Measurements from ENCODE around the gene PTDSS2. TPM values are rescaled to one million over a fixed set of nuclear protein-coding genes. Genes with fewer than 3 reads are reported as not detected.

PTDSS2 gene
- total and polyA plus RNA-seq, 9 of the 15 experiments (the other 6 are each of a cell fraction or from before 2014, with no cell fraction given): 0.45 to 53.9 (median 17.2) TPM

- TF ChIP-seq ZNF707 (CRISPR knock-in tag; conservative IDR thresholded peaks at IDR 0.05): no peak
- no peak for TF ChIP-seq RBM17 (IDR thresholded peaks at IDR 0.05; ENCODE audit: borderline replicate concordance, low read depth, low read length)
- no peak for TF ChIP-seq ZNF134 (CRISPR knock-in tag; conservative IDR thresholded peaks at IDR 0.05)
- no peak; a peak in 1 of 4 replicates for TF ChIP-seq NRF1 (conservative IDR thresholded peaks at IDR 0.05 in 1 of 2, IDR thresholded peaks at IDR 0.05 in 1 of 2)
- TF ChIP-seq MAX (CRISPR knock-in tag; IDR thresholded peaks at IDR 0.05): peak; percentile 61
- peak; percentile 46; the same call in 1 of the 2 replicates for TF ChIP-seq KLF6 (CRISPR knock-in tag; IDR thresholded peaks at IDR 0.05; ENCODE audit: borderline replicate concordance)
- TF ChIP-seq GTF2A2 (tag; IDR thresholded peaks at IDR 0.05): no peak
- no peak for TF ChIP-seq ATF1 (CRISPR knock-in tag; IDR thresholded peaks at IDR 0.05)
- TF ChIP-seq ATF1 (tag; IDR thresholded peaks at IDR 0.05): peak; percentile 49
- no peak for TF ChIP-seq ZNF507 (tag; conservative IDR thresholded peaks at IDR 0.05)
- peak; percentile 51; the same call in 1 of the 2 replicates for TF ChIP-seq POLR2A (conservative IDR thresholded peaks at IDR 0.05)
- 0 out of 2 replicates have a peak, but pooled peaks have one; percentile 3 for TF ChIP-seq BHLHE40 (IDR thresholded peaks at IDR 0.05; ENCODE audit: low read length)
- no peak for TF ChIP-seq ARHGAP35 (IDR thresholded peaks at IDR 0.05; ENCODE audit: partially characterized antibody)
- no peak for TF ChIP-seq ZFP1 (CRISPR knock-in tag; IDR thresholded peaks at IDR 0.05)
- TF ChIP-seq RB1 (IDR thresholded peaks at IDR 0.05; ENCODE audit: low read depth): peak; percentile 60
- TF ChIP-seq RBBP5 (IDR thresholded peaks at IDR 0.05; ENCODE audit: borderline replicate concordance, insufficient read depth, low read length, poor library complexity, severe bottlenecking): peak; percentile 78
- TF ChIP-seq ZNF830 (CRISPR knock-in tag; IDR thresholded peaks at IDR 0.05): no peak
- no peak for TF ChIP-seq ZNF212 (CRISPR knock-in tag; IDR thresholded peaks at IDR 0.05)
- TF ChIP-seq, protein P1, sequence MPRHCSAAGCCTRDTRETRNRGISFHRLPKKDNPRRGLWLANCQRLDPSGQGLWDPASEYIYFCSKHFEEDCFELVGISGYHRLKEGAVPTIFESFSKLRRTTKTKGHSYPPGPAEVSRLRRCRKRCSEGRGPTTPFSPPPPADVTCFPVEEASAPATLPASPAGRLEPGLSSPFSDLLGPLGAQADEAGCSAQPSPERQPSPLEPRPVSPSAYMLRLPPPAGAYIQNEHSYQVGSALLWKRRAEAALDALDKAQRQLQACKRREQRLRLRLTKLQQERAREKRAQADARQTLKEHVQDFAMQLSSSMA (CRISPR knock-in tag; IDR thresholded peaks at IDR 0.05): no peak
- TF ChIP-seq CREB1 (IDR thresholded peaks at IDR 0.05): no peak
- peak; percentile 56; the same call in 1 of the 2 replicates for TF ChIP-seq CREB1 (CRISPR knock-in tag; IDR thresholded peaks at IDR 0.05)
- TF ChIP-seq, protein P2, sequence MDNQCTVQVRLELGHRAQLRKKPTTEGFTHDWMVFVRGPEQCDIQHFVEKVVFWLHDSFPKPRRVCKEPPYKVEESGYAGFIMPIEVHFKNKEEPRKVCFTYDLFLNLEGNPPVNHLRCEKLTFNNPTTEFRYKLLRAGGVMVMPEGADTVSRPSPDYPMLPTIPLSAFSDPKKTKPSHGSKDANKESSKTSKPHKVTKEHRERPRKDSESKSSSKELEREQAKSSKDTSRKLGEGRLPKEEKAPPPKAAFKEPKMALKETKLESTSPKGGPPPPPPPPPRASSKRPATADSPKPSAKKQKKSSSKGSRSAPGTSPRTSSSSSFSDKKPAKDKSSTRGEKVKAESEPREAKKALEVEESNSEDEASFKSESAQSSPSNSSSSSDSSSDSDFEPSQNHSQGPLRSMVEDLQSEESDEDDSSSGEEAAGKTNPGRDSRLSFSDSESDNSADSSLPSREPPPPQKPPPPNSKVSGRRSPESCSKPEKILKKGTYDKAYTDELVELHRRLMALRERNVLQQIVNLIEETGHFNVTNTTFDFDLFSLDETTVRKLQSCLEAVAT (IDR thresholded peaks at IDR 0.05): peak in 1 of 2 experiments; percentile 47; a peak in 2 of 4 replicates
- no peak for TF ChIP-seq BRCA1 (IDR thresholded peaks at IDR 0.05)
- TF ChIP-seq BRCA1 (CRISPR knock-in tag; IDR thresholded peaks at IDR 0.05): no peak
- no peak for TF ChIP-seq ZEB2 (IDR thresholded peaks at IDR 0.05)
- peak; percentile 90 for TF ChIP-seq EGR1 (conservative IDR thresholded peaks at IDR 0.05)
- peak; percentile 90; the same call in 1 of the 2 replicates for TF ChIP-seq ZBTB7A (IDR thresholded peaks at IDR 0.05; ENCODE audit: borderline replicate concordance, control insufficient read depth, low read depth, low read length)
- TF ChIP-seq NFXL1 (CRISPR knock-in tag; IDR thresholded peaks at IDR 0.05): no peak
- peak; percentile 53; the same call in 1 of the 2 replicates for TF ChIP-seq ZNF12 (CRISPR knock-in tag; IDR thresholded peaks at IDR 0.05)
- no peak for TF ChIP-seq SMARCA5 (IDR thresholded peaks at IDR 0.05)
- no peak for TF ChIP-seq HDAC2 (IDR thresholded peaks at IDR 0.05)
- no peak for TF ChIP-seq DIDO1 (tag; IDR thresholded peaks at IDR 0.05; ENCODE audit: low read depth)
Measured at GRCh38 chr11:504053-504993, 54.2 kb downstream of the PTDSS2 start (continued).
